ENCODE measurements around the gene DAZAP1.
"Not testable (repeated sequence)": the region's sequence is repeated elsewhere in the genome, so short reads cannot be mapped to it uniquely, and the experiment has no call there.

Gene DAZAP1

GRCh38 chr19:1411255-1412191 lies 4.1 kb downstream of the DAZAP1 start:
- peak; percentile 21 for DNase-seq

GRCh38 chr19:1412323-1412923 lies 5.0 kb downstream of the DAZAP1 start:
- DNase-seq: no peak

GRCh38 chr19:1412995-1413800 lies 5.8 kb downstream of the DAZAP1 start:
- DNase-seq: no peak

- no peak for DNase-seq
Observed at GRCh38 chr19:1416014-1416841, 8.8 kb downstream of the DAZAP1 start.

DNA sequence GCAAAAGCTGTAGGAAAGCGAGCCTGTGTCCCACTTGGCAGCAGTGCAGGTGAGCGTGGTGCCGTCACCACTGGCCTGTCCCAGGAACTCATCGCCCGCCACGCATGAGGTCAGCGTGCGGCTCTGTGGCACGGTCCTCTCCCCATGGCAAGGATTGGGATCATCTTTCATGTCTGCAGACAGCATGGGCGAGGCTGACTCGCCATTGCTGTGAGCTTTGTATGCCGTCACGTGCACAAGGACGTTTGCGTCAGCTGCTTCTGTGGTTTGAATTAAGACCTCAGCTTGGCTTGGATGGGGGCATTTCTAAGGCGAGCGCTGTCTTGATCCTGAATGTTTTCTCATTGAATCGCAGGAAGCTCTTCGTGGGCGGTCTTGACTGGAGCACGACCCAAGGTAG lies 9.8 kb downstream of the DAZAP1 start:
- peak; percentile 61 for DNase-seq

- DNase-seq: no peak
Observed at GRCh38 chr19:1417681-1418495, 10.5 kb downstream of the DAZAP1 start.

DNA sequence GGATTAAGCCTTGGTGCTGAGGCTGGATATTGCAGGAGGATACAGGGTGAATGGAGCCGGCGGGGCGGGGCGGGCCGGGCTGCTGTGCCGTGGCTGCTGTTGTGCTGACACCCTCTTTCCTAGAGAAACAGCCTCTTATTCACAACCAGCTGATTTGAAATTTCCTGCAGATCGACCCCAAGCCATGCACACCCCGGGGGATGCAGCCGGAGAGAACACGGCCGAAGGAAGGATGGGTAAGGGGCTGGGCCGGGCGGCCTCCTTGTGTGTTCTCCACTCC lies 11.1 kb downstream of the DAZAP1 start:
- DNase-seq: no peak

GRCh38 chr19:1418951-1419738 lies 11.8 kb downstream of the DAZAP1 start:
- DNase-seq: no peak

GRCh38 chr19:1420085-1420484 lies 12.7 kb downstream of the DAZAP1 start:
- not testable (repeated sequence) for DNase-seq

DNA sequence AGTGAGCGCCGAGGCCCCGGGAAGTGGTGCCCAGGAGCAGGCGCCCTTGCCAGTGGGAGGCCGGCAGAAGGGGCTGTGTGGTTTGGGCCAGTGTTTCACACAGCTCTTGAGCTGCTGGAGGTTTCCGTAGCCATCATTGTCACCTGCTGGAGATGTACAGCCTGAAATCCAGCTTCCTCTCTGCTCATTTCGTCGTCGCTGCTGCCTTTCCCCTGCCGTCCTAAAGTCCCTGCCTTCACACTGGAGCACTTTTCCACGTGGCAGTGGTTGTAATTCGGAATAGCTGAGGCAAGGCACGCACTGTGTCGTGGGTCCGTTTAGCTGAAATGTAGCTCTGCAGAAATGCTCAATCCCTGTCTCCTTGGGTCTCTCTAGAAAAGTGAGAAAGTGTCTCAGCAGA lies 13.2 kb downstream of the DAZAP1 start:
- DNase-seq: no peak

DNA sequence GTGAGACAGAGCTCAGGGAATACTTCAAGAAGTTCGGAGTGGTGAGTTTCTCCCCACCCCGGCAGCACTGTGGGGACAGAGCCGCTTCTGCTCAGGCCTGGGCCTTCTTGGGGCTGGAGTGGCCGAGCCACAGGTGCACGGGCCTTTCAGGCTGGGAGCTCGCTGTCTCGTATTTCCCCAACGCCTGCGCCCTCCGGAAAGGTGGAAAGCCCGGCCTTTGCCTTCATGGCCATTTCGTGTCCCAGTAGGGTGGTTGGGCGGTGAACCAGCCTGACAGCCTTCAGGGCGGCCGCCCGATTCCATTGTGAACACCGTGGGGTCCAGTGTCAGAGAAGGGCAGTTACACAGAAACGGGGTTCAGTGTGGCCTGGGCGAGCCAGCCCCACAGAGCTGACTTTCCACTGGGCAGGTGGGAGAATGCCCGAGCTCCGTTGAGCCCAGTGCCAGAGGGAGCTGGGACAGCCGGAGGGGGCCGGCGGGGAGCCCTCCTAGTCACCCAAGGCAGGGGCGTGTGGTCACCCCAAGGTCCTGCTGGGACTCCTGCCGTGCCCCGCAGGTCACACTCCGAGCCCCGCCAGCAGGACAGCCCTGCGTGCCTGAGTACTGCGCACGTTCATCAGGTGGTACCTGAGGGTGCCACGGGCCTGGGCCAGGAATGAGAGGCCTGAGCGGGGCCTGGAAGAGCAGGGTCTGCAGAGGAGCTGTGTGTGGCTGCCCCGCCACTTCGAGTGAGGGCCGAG lies 14.0 kb downstream of the DAZAP1 start:
- no peak for DNase-seq

DNA sequence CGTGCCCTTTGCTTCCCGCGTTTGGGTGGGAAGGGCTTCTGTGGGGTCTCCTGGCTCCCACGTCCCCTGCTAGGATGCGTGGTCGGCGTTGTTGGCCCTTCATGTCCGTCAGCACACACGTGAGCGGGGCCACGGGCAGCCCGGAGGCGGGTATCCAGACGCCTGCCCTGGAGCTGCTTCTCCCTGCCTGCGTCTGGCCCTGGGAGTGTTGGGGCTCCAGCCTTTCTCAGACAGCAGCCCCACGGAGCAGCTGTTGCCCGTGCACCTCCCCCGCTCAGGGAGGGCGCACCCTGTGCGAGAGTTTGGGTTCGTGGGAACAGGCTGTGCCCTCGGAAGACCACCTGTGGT lies 14.5 kb downstream of the DAZAP1 start:
- DNase-seq: no peak

- DNase-seq: no peak
Observed at GRCh38 chr19:1422360-1422759, 15.0 kb downstream of the DAZAP1 start.

DNA sequence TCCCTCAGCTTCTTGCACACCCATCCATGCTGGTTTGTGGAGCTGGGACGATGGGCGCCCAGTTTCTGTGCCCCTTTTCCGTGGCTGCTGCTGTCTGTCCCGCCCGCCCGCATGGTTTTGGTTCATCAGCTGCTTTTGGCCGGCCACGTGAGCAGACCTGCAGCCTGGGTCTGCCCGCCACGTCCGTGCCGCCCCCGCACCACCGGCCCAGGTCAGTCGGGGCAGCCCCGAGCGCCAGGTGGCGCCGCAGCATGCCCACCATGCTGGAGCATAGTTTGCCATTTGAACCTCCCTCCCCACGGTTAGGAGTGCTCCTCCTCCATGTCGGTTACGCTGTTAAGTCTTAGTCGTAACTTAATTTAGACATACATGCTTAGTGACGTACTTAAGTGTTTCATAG lies 15.6 kb downstream of the DAZAP1 start:
- no peak for DNase-seq

GRCh38 chr19:1423436-1424191 lies 16.2 kb downstream of the DAZAP1 start:
- DNase-seq: no peak

- no peak for DNase-seq
Observed at GRCh38 chr19:1424192-1424955, 17.0 kb downstream of the DAZAP1 start.

GRCh38 chr19:1425102-1425837 lies 17.9 kb downstream of the DAZAP1 start:
- no peak for DNase-seq

DNA sequence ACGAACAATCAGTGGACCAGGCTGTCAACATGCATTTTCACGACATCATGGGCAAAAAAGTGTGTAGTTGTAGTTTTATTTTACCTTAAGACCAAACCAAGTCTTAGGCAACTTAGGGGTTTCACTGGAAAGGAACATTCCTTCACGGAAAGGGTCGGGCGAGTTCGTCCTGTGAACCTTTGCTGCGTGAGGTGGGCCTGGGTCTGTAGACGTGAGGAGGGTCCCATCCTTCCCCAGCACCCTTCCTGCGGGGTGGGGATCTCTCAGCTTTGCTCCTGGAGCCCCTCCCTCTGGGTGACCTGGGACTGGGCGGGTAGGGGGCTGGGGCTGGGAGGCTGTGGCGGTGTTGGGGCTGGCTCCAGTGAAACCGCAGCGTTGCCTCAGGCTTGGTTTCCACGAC lies 18.5 kb downstream of the DAZAP1 start:
- no peak for DNase-seq
